K562 (cell line): ENCODE measurements around the gene PLD1. TPM values are rescaled to one million over a fixed set of nuclear protein-coding genes. Genes with fewer than 3 reads are reported as not detected.

Source experiments
- BRF2 ChIP-seq: IDR thresholded peaks from 3 replicates; pipeline ENCODE4 v1.6.1; 2011; ENCODE audit warnings: borderline replicate concordance, mild to moderate bottlenecking; ENCODE audit not compliant: insufficient read length, insufficient read depth
- E2F8 ChIP-seq: fragments of 450-650 bp; IDR thresholded peaks from 2 replicates; pipeline ENCODE4 v1.7.1; 2018; ENCODE audit warnings: mild to moderate bottlenecking, low read depth; ENCODE audit not compliant: partially characterized antibody
- ESRRA ChIP-seq: fragments of 450-650 bp; IDR thresholded peaks from 2 replicates; pipeline ENCODE4 v1.6.1; 2014; ENCODE audit warnings: low read depth, mild to moderate bottlenecking, moderate library complexity, borderline replicate concordance
- NFYB ChIP-seq: IDR thresholded peaks from 2 replicates; pipeline ENCODE4 v1.6.1; 2011; ENCODE audit warnings: mild to moderate bottlenecking, moderate library complexity; ENCODE audit not compliant: insufficient read length; ENCODE audit errors: extremely low read depth
- POLR2AphosphoS5 ChIP-seq: IDR thresholded peaks from 2 replicates; pipeline ENCODE4 v1.6.1; 2011; ENCODE audit warnings: mild to moderate bottlenecking, low read depth, low read length, moderate library complexity; ENCODE audit not compliant: control insufficient read depth, insufficient read depth
- ZBTB40 ChIP-seq, 2 experiments: fragments of 450-650 bp in 1 of 2; sonication (generic) in 1 of 2; formaldehyde crosslinking in 1 of 2; IDR thresholded peaks; 2 replicates each; pipeline versions ENCODE4 v1.7.1 to v1.9.0; 2016 to 2022; ENCODE audit warnings: inconsistent platforms in 1 of 2, mild to moderate bottlenecking in 1 of 2, missing genetic modification reagents in 1 of 2
- ZEB2 ChIP-seq: fragments of 450-650 bp; IDR thresholded peaks from 2 replicates; pipeline ENCODE4 v1.6.1; 2016
- ZFP91 ChIP-seq: sonication (generic); formaldehyde crosslinking; IDR thresholded peaks from 2 replicates; pipeline ENCODE4 v1.8.0; 2022; ENCODE audit warnings: mild to moderate bottlenecking, missing genetic modification reagents
- ZNF512 ChIP-seq: IDR thresholded peaks from 2 replicates; pipeline ENCODE4 v1.6.1; 2016; ENCODE audit warnings: missing genetic modification characterization, missing compliant biosample characterization
- polyA plus RNA-seq, 8 experiments: library from polyadenylated mRNA; depleted of rRNA in 4 of 8; stranded (reverse) in 5 of 8; unstranded in 3 of 8; fragments of >200 nt; fragmentation: Nextera tagmentation in 2 of 8; fragmentation: Illumina TruSeq in 1 of 8; extraction: Ambion mirVana in 2 of 8; extraction: Trizol in 1 of 8; gene quantifications; 2 replicates each; pipeline versions ENCODE4 v1.2.1 to v1.2.3, GENCODE V29; 2011 to 2014; ENCODE audit warnings: inconsistent platforms in 1 of 8, missing spikeins in 1 of 8
- total RNA-seq, 7 experiments: library from RNA; depleted of rRNA in 6 of 7; stranded (reverse); fragments of >200 nt in 6 of 7; fragmentation: Illumina TruSeq in 2 of 7; extraction: Trizol in 2 of 7; gene quantifications; 2 replicates each; pipeline versions ENCODE4 v1.2.1 to v1.2.3, GENCODE V29; 2011 to 2021; ENCODE audit warnings: low replicate concordance in 1 of 7

Gene PLD1
- total and polyA plus RNA-seq, 9 of the 15 experiments (the other 6 are each of a cell fraction or from before 2014, with no cell fraction given): 8.4 to 26.1 (median 18.6) TPM

GRCh38 chr3:171810629-171811294 is 479 bp upstream of the PLD1 start (continued):
- no peak for TF ChIP-seq BRF2
- TF ChIP-seq ZNF512 (tag): peak; percentile 46
- no peak for TF ChIP-seq NFYB
- TF ChIP-seq E2F8: peak; percentile 16
- no peak for TF ChIP-seq ZFP91
- no peak for TF ChIP-seq POLR2AphosphoS5
- no peak for TF ChIP-seq ESRRA
- TF ChIP-seq ZBTB40 (IDR thresholded peaks at IDR 0.05): no peak
- TF ChIP-seq ZBTB40 (CRISPR knock-in tag; IDR thresholded peaks at IDR 0.05): no peak
- no peak for TF ChIP-seq ZEB2
